HG03175 (cell line): ENCODE measurements around the gene STX2.
A peak's percentile ranks its signal among the peaks of the same experiment; 100 is the strongest.
"Not testable (repeated sequence)": the region's sequence is repeated elsewhere in the genome, so short reads cannot be mapped to it uniquely, and the experiment has no call there.

Experiments
- ATAC-seq: cut with Tn5 transposase; IDR thresholded peaks from one replicate; pipeline ENCODE4 v1.9.1; 2021; ENCODE audit warnings: mild to moderate bottlenecking, moderate library complexity; ENCODE audit not compliant: unreplicated experiment

The STX2 gene

DNA sequence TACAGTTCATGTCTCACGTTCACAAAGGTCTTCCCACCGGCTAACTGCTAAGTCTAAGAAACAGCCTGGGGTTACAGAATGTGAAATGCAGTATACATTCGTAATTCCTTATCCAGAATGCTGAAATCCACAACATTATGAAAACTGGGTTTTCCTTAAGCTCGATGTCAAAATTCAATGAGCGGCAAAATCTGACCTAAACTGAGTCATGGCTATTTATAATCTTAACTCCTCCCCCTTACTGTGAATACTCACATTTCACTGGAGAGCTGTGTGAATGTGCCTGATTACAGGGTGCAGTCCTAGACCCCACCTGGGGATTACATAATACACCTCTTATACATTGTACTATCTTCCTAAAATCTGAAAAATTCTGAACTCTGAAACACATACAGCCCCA, 35.3 kb downstream of the STX2 start:
- ATAC-seq: no peak

DNA sequence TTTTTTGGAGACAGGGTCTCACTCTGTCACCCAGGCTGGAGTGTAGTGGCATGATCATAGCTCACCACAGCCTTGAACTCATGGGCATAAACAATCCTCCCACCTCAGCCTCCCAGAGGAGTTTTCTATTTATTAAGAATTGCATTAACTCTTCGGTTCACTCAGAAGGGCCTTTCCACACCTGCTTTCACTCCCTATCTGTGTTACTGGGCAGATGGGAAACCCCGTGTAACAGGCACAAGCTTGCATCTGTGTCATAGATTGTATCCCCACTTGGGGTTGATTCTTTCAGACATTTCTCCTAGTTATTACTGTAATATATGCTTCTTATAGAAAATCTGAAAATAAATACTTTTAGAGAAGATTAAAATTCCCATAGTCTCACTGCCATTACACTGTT, 38.7 kb downstream of the STX2 start:
- no peak for ATAC-seq

DNA sequence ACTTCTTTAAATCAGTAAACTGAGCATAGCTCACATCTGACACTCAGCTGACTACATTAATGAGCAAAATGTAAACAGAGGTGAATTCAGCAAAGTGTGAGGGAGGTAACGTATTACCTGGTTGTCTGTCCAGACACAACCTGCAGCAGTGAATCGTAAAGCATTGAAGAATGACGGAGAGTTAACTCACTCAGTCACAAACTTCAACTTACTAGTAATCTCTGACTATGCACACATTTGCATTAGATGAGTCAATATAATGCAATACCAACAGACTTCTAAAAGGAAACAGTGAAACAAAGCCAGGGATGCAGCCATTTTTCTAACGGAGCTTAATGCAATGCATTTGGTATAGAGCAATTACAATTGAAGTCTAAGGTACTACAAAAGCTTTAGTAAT, 40.0 kb downstream of the STX2 start:
- ATAC-seq: no peak

DNA sequence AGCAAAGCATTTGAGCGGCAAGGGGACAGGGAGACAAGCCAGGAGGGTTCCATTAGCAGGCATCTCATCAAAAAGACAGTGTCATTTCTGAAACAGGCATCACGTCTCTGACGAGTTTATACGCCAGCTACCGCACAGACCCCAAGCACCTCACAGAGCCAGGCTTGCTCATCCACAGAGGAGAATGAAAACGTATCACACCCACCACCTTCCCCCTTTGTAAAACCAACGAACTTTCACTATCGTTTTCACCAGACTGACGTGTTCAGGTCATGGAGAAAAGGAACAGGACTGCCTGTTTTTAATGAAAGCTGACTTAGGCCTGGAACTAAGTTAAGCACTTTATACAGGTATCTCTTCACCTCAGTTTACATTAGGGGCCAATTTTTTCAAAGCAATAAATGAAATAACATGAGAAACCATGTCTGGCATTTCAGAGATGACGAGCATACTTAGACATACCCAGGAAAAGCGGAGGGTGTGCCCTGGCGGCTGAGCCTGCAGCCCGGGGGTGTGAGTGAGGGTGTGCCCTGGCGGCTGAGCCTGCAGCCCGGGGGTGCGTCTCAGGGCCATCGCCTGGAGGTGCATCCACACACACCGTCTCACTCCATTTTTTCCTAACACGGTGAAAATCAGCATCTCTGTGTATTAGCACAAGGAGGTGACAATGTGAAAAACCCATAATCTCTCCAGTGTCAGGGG, 41.9 kb downstream of the STX2 start:
- peak; percentile 70 for ATAC-seq

DNA sequence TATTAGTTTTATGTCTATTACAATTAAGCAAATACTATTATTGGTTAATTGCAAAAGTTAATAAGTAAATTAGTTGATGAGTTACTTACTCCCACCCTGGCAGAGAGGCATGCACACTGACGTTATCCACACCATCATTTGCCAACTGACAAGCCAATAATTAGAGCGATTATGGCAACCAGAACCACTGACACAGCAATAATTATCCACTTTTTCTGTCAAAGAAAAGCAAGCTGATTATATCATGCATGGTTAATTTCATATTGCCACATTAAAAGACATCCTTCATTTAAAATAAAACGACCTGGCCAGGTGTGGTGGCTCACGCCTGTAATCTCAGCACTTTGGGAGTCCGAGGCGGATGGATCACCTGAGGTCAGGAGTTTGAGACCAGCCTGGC, 43.1 kb downstream of the STX2 start:
- ATAC-seq: no peak

DNA sequence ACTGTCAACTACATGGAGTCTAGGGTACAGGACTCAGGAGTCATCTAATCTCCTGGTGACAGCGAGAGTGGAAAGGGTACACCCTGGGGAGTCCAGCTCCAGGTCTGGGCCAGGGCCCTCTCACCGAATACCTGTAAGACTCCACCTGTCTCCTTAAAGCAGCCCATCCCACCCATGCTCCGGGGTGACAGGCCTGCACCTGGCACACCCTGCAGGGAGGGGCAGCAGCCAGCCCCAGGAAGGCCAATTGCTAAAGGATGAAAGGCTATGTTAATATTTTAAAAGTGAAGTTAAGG, 45.5 kb downstream of the STX2 start:
- ATAC-seq: no peak

DNA sequence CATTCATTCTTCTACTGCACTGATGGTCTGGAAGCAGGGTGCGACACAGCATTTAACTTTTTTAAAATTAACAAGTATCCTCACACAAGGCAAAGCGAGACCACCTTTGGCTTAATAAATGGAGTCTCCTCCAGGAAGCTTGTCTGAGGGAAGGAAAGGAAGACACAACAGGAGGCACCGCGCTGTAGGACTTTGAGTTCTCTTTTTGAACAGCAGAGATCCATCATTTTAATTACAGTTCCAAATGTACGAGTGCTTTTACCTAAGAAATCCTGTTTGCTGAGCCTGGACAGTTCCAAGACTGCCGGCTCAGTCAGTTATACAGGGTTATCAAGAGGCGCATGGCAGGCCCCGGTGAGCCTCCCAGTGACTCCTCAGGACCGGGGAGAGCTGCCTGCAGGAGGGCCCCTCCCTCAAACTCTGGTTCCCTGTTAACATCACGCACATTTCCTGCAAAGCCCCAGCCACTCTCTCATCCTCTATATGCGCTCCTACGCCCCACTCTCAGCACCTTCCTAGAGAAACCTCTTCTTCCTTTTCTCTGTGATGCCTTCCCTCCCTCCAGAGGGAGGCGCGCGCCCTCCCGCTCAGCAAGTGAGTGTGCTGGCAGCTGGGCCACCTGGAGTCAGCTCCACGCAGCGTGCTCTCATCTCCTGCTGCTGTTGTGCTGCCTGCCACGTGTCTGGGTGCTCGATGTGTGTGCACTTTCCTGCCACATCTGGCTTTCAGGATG, 46.1 kb downstream of the STX2 start:
- no peak for ATAC-seq

DNA sequence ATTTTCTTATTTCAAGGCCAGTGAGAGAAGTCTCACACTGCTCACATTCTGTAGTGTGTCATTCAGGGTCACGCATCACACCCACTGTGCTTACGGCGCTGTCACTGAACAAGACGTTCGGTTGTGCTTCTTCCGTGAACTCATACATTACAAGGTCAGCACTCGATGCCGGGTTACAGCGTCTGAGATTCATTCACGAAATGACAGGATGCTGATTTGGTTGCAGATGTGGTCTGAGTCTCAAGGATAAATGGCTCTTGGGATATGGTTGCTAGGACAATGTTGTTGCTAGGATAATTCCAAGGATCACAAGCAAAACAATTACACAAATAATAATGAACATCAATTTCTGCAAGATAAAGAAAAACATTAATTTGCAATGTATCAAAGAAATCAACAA, 47.4 kb downstream of the STX2 start:
- no peak for ATAC-seq

DNA sequence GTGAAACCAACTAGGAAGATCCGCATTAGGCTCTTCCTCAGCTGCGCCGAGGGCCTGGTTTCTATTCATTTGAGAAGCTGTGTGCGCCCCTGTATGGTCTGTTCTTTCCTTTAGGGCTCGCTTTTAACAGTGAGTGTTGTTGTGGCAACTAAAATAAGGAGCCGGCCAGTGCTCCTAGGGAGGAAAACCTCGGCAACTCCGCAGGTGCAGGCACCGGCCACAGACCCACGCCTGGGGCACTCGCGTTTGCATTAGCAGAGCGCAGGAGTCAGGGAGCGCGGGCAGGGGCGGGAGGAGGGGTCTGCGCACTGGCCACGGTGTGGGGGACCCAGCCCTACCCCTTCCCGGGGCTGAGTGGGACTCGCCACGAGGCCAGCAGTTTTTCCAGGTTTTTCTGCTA, 50.5 kb downstream of the STX2 start:
- no peak for ATAC-seq

DNA sequence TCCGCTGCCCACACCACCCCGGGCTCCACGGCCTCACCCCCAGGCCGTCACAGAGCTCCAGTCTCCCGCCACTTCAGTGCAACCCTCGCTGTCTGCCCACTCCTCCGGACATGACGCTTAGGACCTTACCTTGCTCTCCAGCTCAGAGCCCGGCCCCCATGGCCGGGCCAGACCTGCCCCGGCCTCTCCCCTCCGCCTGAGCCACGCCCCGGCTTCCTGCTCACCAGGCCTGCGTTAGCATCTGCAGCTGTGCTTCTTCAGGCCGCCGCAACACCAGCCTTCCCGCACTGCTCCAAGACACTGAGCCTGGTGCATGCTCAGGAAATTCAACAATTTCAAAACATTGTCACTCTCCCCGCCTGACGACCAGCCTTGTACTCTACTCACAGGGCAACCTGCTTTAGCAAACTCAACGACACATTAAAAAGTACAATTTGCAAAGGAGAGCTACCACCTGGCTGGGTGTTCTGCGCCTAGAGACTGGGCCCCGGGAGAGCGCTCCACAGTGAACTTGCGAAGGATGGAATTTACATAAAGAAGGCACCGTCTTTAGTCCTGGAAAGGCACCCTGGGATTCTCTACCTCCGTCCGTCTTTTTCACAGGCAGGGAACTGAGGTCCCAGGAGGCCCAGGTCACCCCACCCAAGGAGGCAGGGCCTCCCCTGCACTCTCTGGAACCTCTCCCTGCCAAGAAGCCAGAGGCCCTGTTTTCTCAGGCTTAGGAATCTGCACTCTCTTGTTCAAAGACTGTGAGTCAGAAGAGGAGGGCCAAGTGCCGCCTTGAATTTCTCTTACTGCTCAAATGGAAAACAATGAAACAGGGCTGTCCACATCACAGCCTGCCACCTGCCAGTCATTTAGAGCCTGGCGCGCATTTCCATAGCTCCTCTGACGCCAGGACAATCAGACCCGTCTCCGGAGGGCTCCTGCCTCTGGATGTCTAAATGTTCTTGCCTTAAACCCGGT, 51.3 kb downstream of the STX2 start:
- no peak for ATAC-seq

DNA sequence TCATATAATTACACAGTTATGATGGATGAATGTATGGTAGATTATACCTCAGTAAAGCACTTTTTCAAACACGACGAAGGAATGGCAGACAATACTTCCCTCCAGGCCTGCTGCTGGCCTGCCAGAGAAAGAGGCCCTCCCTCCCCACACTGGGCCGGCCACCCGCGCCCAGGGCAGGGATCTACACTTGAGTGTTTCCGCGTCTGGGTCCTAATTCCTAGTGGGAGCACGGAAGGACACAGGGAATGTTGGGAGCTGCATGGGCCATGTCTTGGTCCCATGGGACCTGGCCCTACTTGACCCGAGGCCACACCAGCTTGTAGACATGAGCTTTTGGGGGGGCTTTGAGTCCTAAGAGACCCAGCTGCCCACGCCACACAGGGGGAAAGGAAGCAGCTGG, 52.0 kb downstream of the STX2 start:
- ATAC-seq: no peak

DNA sequence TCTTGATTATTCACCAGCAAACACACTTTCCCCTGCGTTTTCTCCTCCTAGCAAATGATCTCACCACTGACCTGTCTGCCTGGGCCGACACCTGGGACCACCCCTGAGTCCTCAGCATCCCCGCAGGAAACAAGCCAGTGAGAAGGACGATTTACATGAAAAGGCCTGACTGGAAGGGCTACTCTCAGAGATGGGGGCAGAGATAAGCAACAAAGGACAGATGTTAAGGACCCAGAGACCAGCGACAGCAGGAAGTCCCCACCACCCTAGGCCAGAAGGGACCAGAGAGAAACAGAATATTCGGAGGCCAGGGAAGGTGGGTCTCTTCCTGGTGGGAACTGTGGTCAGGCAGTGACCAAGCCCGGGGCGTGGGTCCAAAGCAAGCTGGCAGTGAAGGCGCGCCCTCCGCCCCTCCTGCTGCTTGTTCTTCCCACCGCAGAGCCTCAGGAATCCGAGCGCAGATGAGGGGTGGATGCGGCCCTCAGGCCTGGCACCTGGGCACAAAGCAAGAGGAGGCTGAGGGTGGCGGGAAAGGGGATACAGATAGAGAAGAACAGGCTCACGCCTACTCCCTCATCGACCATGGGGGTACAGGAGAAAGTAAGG, 55.8 kb downstream of the STX2 start:
- ATAC-seq: no peak

DNA sequence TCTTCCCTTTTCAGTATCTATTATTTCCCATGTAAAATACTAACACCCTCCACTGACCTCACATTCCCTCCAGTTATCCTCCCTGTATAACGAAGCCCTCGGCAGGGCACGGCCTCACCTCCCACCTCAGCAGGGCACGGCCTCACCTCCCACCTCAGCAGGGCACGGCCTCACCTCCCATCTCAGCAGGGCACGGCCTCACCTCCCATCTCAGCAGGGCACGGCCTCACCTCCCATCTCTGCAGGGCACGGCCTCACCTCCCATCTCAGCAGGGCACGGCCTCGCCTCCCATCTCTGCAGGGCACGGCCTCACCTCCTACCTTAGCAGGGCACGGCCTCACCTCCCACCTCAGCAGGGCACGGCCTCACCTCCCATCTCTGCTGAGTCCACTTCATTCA, 56.8 kb downstream of the STX2 start:
- ATAC-seq: not testable (repeated sequence)

DNA sequence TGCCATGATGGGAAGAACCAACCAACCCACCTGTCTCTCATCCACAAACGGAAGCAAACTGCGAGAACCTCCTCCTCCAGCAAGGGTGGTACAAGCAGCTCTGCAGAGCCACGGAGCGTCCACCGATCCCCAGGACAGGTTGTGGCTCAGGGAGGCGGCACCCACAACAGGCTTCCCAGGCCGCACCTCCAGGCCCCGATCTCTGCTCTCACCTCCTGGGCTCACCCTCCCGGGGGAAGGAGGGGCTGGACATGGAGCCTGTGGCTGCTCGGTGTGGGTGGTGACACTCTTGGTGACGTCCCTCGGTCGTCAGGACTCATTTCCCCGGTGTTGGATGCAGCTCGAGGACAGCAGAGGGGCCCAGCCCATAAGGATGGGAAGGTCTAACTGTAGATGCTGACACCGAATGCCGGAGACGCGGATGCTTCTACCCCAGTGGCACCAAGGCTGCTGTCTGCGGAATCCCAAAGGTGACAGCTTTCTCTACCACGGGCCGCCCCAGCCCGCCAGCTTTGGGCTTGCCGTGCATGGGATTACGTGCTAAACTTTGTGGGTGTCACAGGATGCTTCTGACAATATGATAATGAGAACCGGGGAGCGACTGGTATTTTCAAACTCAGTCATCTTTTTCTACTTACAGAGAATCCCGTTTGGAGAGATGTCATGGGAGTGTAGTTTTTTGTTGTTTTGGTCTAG, 58.0 kb downstream of the STX2 start:
- no peak for ATAC-seq

DNA sequence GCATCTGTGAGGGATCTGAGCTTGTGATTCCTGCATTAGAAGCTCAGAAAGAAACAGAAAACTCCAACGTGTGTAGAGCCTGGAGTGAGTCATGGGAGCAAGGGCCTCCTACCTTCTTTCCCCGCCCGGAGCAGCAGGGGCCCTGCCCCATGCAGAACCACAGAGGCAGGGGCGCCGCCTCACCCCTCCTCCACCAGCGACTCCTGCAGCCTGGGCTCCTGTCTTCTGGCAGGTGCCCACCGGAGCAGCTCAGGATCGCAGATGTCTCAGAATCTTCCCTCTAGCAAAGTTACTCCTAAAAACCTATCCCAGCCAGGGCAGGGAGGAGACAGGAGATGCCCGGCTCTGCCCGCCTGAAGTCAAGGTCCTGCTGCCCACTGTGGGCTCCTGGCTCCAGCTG, 58.7 kb downstream of the STX2 start:
- ATAC-seq: no peak

DNA sequence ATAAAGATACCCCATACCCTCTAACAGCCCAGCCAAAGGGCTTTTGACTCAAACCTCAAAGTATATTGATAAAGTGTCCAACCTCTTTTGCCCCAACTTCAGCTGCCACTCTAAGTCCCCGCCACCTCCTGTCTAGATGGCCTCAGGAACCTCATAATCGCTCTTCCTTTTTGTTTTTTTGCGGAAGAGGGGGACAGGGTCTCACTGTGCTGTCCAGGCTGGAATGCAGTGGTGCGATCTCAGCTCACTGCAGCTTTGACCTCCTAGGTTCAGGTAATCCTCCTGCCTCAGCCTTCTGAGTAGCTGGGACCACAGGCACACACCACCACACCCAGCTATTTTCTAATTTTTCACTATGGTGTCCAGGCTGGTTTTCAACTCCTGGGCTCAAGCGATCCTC, 60.3 kb downstream of the STX2 start:
- ATAC-seq: no peak

DNA sequence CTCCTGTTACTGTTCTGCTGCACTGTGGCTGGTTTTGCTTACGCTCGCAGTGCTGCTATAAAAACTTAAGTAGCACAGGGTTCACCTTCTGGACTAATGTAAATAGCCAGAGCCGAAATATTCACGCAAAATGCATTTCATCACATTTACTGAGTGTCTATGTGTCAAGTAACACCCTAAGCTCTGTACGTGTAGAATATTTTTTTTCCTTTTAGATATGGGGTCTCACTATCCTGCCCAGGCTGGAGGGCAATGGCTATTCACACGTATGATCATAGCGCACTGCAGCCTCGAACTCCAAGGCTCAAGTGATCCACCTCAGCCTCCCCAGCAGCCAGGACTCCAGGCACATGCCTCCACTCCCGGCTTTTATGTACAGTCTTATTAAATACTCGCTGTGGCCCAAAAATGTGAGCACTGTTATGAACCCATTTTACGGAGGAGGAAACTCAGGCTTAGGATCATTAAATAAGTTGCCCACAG, 62.2 kb downstream of the STX2 start:
- no peak for ATAC-seq

DNA sequence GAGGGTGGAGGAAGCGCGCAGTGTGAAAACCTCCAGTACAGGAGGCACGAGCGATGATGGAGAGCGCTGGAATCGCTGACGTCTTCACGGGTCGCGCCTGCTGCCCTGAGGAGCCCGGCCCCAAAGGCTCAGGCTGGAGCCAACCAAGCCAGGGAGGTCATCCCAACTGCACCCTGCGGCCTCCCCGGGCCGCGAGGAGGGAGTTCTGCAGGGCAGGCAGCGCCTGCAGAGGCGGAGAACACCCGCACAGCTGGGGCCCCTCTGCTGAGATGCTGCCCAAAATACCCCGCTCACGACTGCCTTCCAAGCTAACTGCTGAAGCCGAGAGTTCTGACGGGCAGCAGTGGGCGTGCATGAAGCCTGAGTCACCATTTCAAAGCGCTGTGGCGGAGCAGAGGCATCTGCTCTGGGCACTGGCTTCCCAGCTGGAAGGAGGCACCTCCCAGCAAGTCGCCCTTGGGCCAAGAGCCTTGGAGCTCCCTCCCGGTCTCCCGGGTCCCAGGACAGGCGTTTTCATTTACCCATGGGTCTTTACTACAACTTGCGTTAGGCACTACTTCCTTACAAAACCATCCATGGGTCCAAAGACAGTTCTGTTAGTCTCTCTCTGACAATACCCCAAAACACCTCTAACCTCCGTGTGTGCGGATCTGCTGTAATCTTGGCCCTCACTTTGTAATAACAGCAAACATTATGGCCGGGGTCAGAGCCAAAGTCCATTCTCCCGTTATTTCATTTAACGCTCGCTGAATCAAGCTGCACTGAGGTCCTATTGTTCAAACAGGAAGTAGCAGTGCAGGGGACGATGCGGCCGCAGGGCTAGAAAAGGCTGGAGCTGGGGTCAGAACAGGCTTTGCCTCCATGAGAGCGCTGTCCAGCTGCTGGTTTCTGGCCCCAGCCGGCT, 62.8 kb downstream of the STX2 start:
- ATAC-seq: no peak

DNA sequence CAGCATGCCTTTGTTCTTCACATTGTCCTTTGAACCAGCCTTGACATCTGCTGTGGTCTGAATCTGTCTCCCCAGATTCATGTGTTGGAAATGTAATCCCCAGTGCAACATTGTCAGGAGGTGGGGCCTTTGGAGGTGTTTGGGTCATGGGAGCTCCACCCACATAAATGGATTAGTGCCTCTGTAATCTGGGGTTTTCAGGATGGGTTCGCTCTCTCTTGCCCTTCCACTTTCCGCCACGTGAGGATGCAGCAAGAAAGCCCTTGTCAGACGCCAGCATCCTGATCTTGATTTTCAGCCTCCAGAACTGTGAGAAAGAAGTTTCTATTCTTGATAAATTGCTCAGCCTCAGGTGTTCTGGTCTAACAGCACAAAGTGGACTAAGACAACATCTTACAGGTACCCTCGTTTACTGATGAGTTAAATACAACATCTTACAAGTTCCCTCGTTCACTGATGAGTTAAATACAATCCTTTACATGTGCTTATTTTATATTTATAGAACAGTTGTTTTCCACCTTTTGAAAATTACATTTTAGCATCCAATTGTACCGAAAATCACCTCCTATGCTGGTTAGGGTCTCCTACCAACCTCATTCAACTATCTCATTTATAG, 68.5 kb downstream of the STX2 start:
- ATAC-seq: no peak
